CD4-positive, alpha-beta T cell (primary cell): ENCODE measurements around the gene KCNJ4. TPM values are rescaled to one million over a fixed set of nuclear protein-coding genes. Genes with fewer than 3 reads are reported as not detected.

ENCODE experiments used
- ATAC-seq: fragments of 200-7000 bp; cut with Tn5 transposase; one replicate; pipeline ENCODE4 v1.10.0; 2022; ENCODE audit warnings: mild to moderate bottlenecking; ENCODE audit not compliant: poor library complexity
- CTCF ChIA-PET: fragments of 350-600 bp; sonication (Branson Sonifier 250); formaldehyde crosslinking; loops from one replicate; lab custom pipeline; 2021; ENCODE audit warnings: antibody characterized with exemption, inconsistent platforms; lab: Charles Lee
- POLR2A ChIA-PET: fragments of 350-600 bp; sonication (Branson Sonifier 250); formaldehyde crosslinking; loops from one replicate; lab custom pipeline; 2021; ENCODE audit warnings: antibody characterized with exemption, inconsistent platforms; lab: Charles Lee
- DNase-seq, 14 experiments: peaks; one replicate each; pipeline ENCODE4 v3.0.0-alpha.2; 2013 to 2020; ENCODE audit warnings: mixed read lengths in 2 of 14
- H3K27ac ChIP-seq, 2 donors: one replicate each; pipeline versions ENCODE4 v1.5.1 to v1.7.0; 2013; ENCODE audit warnings: low read length in 2 of 2, low read depth in 1 of 2, mild to moderate bottlenecking in 1 of 2
- H3K27me3 ChIP-seq, 2 experiments: 1 replicate in 1 of 2; 2 replicates in 1 of 2; pipeline versions ENCODE4 v1.6.1 to v1.7.0; 2013; ENCODE audit warnings: low read length in 2 of 2, control low read depth in 1 of 2, mild to moderate bottlenecking in 1 of 2, moderate library complexity in 1 of 2; ENCODE audit not compliant: insufficient read depth in 2 of 2, control insufficient read depth in 1 of 2
- H3K36me3 ChIP-seq: one replicate; pipeline ENCODE4 v1.6.1; 2013; ENCODE audit warnings: low read length, control low read depth; ENCODE audit not compliant: insufficient read depth
- H3K4me1 ChIP-seq: one replicate; pipeline ENCODE4 v1.6.1; 2013; ENCODE audit warnings: low read length, control low read depth; ENCODE audit not compliant: insufficient read depth
- H3K4me3 ChIP-seq: one replicate; pipeline ENCODE4 v1.5.1; 2013; ENCODE audit warnings: mild to moderate bottlenecking, low read length, moderate library complexity
- H3K9me3 ChIP-seq, 2 experiments: 1 replicate in 1 of 2; 2 replicates in 1 of 2; pipeline versions ENCODE4 v1.6.1 to v1.7.0; 2013; ENCODE audit warnings: low read length in 2 of 2, mild to moderate bottlenecking in 2 of 2, control low read depth in 1 of 2, moderate library complexity in 1 of 2; ENCODE audit not compliant: control insufficient read depth in 1 of 2, insufficient read depth in 1 of 2
- H3K27ac Mint-ChIP-seq: one replicate; pipeline ENCODE4 v1.8.0; 2020; ENCODE audit warnings: mixed read lengths
- H3K27me3 Mint-ChIP-seq: one replicate; pipeline ENCODE4 v1.8.0; 2021; ENCODE audit warnings: mixed read lengths
- H3K36me3 Mint-ChIP-seq: one replicate; pipeline ENCODE4 v1.8.0; 2021; ENCODE audit warnings: low read depth, mixed read lengths
- H3K4me1 Mint-ChIP-seq: one replicate; pipeline ENCODE4 v1.8.0; 2021; ENCODE audit warnings: low read depth, mixed read lengths
- H3K4me3 Mint-ChIP-seq: one replicate; pipeline ENCODE4 v1.8.0; 2020; ENCODE audit warnings: mild to moderate bottlenecking, mixed read lengths
- H3K9me3 Mint-ChIP-seq: one replicate; pipeline ENCODE4 v1.8.0; 2020; ENCODE audit warnings: mixed read lengths
- CTCF ChIP-seq: fragments of 200-600 bp; IDR thresholded peaks from one replicate; pipeline ENCODE4 v1.8.0; 2022; ENCODE audit warnings: antibody characterized with exemption, mild to moderate bottlenecking
- intact Hi-C, 2 experiments: fragments of 100-400 bp; cut with DNase I in 1 of 2; cut with micrococcal nuclease in 1 of 2; formaldehyde crosslinking; loops; one replicate each; pipeline versions ENCODE4 v1.15.1 to v1.9.0; 2023 to 2025; cut with DNase I, micrococcal nuclease
- total RNA-seq, 174 experiments: library from RNA in 2 of 174; stranded (reverse) in 2 of 174; gene quantifications; one replicate each; pipeline ENCODE4 v1.2.3 and lab custom pipeline; 2021 to 2026

KCNJ4 gene
- total RNA-seq, 2 experiments from 2014 or later, result not detected

- no peaks in the 10 kb centered on the region for H3K9me3 Mint-ChIP-seq
- H3K27me3 Mint-ChIP-seq, result peaks cover 49% of the 10 kb centered on the region
- no peak for ATAC-seq
- Histone ChIP-seq H3K27me3 (peaks cover 23 to 34% of the 10 kb centered on the region in 2 experiments), H3K36me3 (no peaks in the 10 kb centered on the region), H3K4me1 (peaks cover 12% of the 10 kb centered on the region), H3K9me3 (peaks cover 0 to 8% of the 10 kb centered on the region in 2 experiments), H3K4me3 (no peak overlapping the region), H3K27ac (no peak overlapping the region)
- intact Hi-C loops, result no loop called here
- peaks cover 11% of the 10 kb centered on the region for H3K4me1 Mint-ChIP-seq
- ChIA-PET POLR2A (no interaction called here), CTCF (no interaction called here)
- no peak overlapping the region for H3K4me3 Mint-ChIP-seq
- no peak for DNase-seq
- H3K27ac Mint-ChIP-seq, result no peak overlapping the region
- no peak for TF ChIP-seq CTCF
- H3K36me3 Mint-ChIP-seq, result no peaks in the 10 kb centered on the region
These were observed 3.6 kb downstream of the KCNJ4 start for GRCh38 chr22:38451404-38451803.

DNA sequence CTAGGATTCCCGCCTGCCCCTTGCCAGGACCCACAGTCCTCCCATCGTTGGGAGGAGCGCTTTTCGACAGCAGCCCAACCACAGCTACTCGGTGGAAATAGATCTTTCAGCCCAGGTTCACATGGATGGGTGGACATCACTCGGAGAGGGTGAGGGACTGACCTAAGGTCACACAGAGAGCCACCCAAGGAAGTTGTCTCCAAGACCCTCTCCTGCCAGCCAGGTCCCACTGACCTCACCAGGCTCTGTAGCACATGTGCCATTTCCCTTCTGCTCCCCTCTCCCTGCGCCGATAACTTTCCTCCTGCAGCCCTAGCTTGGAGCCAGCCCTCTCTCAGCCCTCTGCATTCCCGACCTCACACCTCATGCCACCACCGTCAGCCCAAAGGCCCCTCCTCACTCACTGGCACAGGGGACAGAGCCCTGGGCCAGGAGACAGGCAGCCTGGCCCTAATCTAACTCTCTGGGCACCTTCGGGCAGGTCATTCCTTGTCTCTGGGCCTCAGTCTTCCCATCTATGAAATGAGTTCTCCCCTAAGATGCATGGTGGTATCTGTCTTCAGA lies 4.7 kb downstream of the KCNJ4 start:
- H3K36me3 ChIP-seq, result no peaks in the 10 kb centered on the region
- ChIA-PET CTCF (no interaction called here), POLR2A (no interaction called here)
- Mint-ChIP-seq H3K4me1 (peaks cover 10% of the 10 kb centered on the region), H3K27ac (no peak overlapping the region), H3K9me3 (no peaks in the 10 kb centered on the region), H3K4me3 (no peak overlapping the region), H3K27me3 (peaks cover 47% of the 10 kb centered on the region), H3K36me3 (no peaks in the 10 kb centered on the region)
- H3K27ac ChIP-seq, result no peak overlapping the region
- DNase-seq (no peak), ATAC-seq (no peak)
- peaks cover 0 to 8% of the 10 kb centered on the region in 2 experiments for H3K9me3 ChIP-seq
- intact Hi-C loops, result no loop called here
- peaks cover 18 to 29% of the 10 kb centered on the region in 2 experiments for H3K27me3 ChIP-seq
- no peak overlapping the region for H3K4me3 ChIP-seq
- no peak for TF ChIP-seq CTCF
- peaks cover 10% of the 10 kb centered on the region for H3K4me1 ChIP-seq

DNA sequence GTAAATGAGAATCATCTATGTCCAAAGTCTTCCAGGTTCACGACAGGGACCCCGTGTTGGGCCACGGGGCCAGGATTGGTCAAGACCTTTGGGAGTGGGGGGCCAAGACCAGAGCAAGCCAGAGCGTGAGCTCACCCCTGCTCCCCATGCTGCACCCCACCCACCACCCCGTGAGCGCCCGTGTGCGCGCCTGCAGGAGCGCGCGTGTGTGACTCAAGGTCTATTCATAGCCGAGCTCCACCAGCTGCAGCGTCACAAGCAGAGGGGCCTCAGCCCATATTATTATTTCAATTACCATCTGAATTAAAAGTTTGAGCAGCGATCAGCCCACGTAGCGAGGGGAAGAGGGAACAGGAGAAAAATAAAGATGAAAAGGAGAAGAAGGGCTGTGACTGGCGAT lies 5.2 kb downstream of the KCNJ4 start:
- no peak overlapping the region for H3K4me3 Mint-ChIP-seq
- peaks cover 47% of the 10 kb centered on the region for H3K27me3 Mint-ChIP-seq
- CTCF ChIA-PET, result no interaction called here
- H3K4me1 Mint-ChIP-seq, result peaks cover 10% of the 10 kb centered on the region
- TF ChIP-seq CTCF, result no peak
- H3K9me3 ChIP-seq, result peaks cover 0 to 8% of the 10 kb centered on the region in 2 experiments
- no peak overlapping the region for H3K4me3 ChIP-seq
- peaks cover 18 to 29% of the 10 kb centered on the region in 2 experiments for H3K27me3 ChIP-seq
- H3K4me1 ChIP-seq, result peaks cover 10% of the 10 kb centered on the region
- no peaks in the 10 kb centered on the region for H3K36me3 ChIP-seq
- H3K36me3 Mint-ChIP-seq, result no peaks in the 10 kb centered on the region
- POLR2A ChIA-PET, result no interaction called here
- H3K27ac ChIP-seq, result no peak overlapping the region
- DNase-seq (no peak), ATAC-seq (no peak)
- H3K27ac Mint-ChIP-seq, result no peak overlapping the region
- intact Hi-C loops, result no loop called here
- H3K9me3 Mint-ChIP-seq, result no peaks in the 10 kb centered on the region
